Kidney epithelial cell (primary cell): ENCODE measurements around the gene EP400. TPM values are rescaled to one million over a fixed set of nuclear protein-coding genes. Genes with fewer than 3 reads are reported as not detected.

Experiments used
- DNase-seq: peaks from one replicate; pipeline ENCODE4 v3.0.0-alpha.2; 2010; ENCODE audit warnings: low read depth
- H3K27me3 ChIP-seq: 2 replicates; pipeline ENCODE4 v1.6.0; 2011; ENCODE audit warnings: low read length; ENCODE audit not compliant: control insufficient read depth, insufficient read depth
- H3K36me3 ChIP-seq: 2 replicates; pipeline ENCODE4 v1.5.1; 2011; ENCODE audit warnings: low read length; ENCODE audit not compliant: control insufficient read depth, insufficient read depth
- H3K4me3 ChIP-seq: 2 replicates; pipeline ENCODE4 v1.5.1; 2011; ENCODE audit warnings: low read depth, mild to moderate bottlenecking, control low read depth, low read length
- CTCF ChIP-seq: IDR thresholded peaks from 2 replicates; pipeline ENCODE4 v1.5.1; 2011; ENCODE audit warnings: mild to moderate bottlenecking, moderate library complexity, low read length, control low read depth, inconsistent platforms; ENCODE audit not compliant: insufficient read depth, poor library complexity, severe bottlenecking
- total RNA-seq: library from RNA; depleted of rRNA; stranded (reverse); fragments of >200 nt; gene quantifications from 2 replicates; pipeline ENCODE4 v1.2.3, GENCODE V29; 2015

The EP400 gene
- total RNA-seq, 1 donor from 2014 or later, result 21.4 TPM

DNA sequence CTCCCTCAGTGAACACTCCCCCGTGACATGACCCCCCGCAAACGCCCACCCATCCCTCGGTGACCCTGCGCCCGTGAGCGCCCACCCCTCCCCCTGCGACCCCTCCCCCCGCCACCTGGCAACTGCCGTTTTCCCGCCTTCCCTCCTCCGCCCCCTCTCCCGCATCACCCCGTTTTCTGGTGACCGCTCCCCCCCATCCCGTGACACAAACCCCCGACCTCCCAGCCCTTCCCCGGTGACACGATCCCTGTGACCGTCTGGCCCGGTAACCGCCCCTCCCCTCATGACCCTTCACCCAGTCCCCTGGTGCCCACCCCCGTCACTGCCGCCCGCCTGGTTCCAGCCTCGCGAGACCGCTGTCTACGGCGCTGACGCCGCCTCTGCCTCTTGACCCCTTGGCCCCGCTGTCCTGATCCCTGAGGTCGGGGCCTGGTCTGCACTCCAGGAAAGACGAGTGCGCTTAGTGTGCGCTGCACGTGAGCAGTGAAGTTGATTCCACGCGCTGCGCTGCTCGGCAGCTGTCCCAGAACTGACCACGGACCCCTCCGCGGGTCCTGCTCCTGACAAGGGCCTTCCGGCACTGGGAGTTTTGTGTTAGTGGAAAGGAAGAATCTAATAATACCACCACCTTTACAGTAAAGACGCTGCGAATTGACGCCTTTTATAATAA, 135.0 kb downstream of the EP400 start:
- H3K27me3 ChIP-seq, result no peaks in the 10 kb centered on the region
- H3K36me3 ChIP-seq, result no peaks in the 10 kb centered on the region
- TF ChIP-seq CTCF, result no peak
- no peak for DNase-seq
- peak overlapping the region; percentile 95 for H3K4me3 ChIP-seq

DNA sequence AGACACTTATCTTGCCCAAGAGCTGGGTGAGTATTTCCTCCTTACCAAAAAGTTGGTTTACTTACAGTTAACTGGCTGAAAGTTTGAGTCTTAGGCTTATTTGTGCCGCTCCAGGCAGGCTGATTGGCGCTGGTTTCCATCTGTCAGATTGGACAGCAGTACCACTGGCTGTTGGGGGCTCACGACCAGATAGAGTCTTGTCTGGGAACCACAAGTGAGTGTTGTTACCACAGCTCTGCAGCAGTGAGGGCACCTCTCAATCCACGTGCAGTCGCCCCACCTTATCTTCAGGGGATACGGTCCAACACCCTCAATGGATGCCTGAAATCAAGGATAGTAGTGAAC, 135.5 kb downstream of the EP400 start:
- no peak for TF ChIP-seq CTCF
- H3K4me3 ChIP-seq, result peak overlapping the region; percentile 95
- no peaks in the 10 kb centered on the region for H3K36me3 ChIP-seq
- no peak for DNase-seq
- H3K27me3 ChIP-seq, result no peaks in the 10 kb centered on the region

- no peak for DNase-seq
- no peak for TF ChIP-seq CTCF
- H3K27me3 ChIP-seq, result no peaks in the 10 kb centered on the region
- H3K36me3 ChIP-seq, result no peaks in the 10 kb centered on the region
- no peak overlapping the region for H3K4me3 ChIP-seq
Observed at GRCh38 chr12:132089407-132089910, 139.7 kb downstream of the EP400 start.

DNA sequence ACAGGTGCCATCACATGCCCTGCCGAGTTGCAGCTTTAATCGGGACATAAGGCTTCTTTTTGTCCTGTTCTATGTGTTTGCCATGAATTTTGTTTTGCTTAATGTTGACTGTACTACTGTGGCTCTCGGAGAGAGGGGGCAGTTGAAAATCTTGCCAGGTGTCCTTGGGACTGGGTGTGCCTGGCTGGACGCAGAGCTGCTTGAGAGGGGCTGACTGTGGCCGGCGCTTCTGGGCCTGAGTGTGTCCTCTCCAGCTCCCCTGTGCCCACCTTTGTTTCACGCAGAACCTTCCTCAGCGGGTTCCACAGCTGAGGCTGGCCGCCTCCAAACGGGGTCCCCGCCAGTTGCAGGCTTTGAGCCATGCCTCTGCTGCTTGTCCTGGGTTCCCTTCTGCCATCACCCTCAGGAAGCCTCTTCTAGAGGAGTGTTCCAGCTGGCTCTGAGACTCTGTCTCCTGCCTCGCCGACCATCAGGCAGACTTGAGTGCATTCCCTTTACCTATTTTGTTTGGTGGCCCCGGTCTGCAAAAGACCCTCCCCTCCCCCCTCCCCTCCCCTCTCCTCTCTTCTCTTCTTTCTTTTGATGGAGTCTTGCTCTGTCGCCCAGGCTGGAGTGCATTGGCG, 144.6 kb downstream of the EP400 start:
- TF ChIP-seq CTCF, result no peak
- Histone ChIP-seq H3K27me3 (no peaks in the 10 kb centered on the region), H3K36me3 (no peaks in the 10 kb centered on the region), H3K4me3 (no peak overlapping the region)
- DNase-seq, result no peak

GRCh38 chr12:132095520-132096409, 146.0 kb downstream of the EP400 start:
- Histone ChIP-seq H3K36me3 (no peaks in the 10 kb centered on the region), H3K27me3 (no peaks in the 10 kb centered on the region), H3K4me3 (no peak overlapping the region)
- no peak for TF ChIP-seq CTCF
- no peak for DNase-seq
